Endothelial cell of umbilical vein (primary cell): ENCODE results near the gene CPTP. TPM values are rescaled to one million over a fixed set of nuclear protein-coding genes. Genes with fewer than 3 reads are reported as not detected.

Experiments used
- BruUV-seq: library from RNA; stranded (reverse); fragments of 400-500 nt; replicated peaks from 2 replicates; lab custom pipeline; 2021; lab: Mats Ljungman, UMichigan
- CTCF ChIA-PET: fragments of 300-600, 350-600 bp; sonication (Branson Sonifier 250); formaldehyde crosslinking; loops from one replicate; lab custom pipeline; 2021; ENCODE audit warnings: antibody characterized with exemption, inconsistent platforms; lab: Charles Lee
- POLR2A ChIA-PET: fragments of 300-600, 350-600 bp; sonication (Branson Sonifier 250); formaldehyde crosslinking; loops from one replicate; lab custom pipeline; 2021; ENCODE audit warnings: antibody characterized with exemption, inconsistent platforms; lab: Charles Lee
- DNase-seq: peaks from one replicate; pipeline ENCODE4 v3.0.0-alpha.2; 2011; ENCODE audit warnings: low read depth, low spot score
- FAIRE-seq: peaks from 2 replicates; lab custom pipeline; 2011; peaks lifted over from hg19 to GRCh38; lab: Jason Lieb, UNC
- H2AFZ ChIP-seq: 2 replicates; pipeline ENCODE4 v1.6.0; 2012; ENCODE audit warnings: low read depth, low read length, control low read depth, inconsistent platforms
- H3K27ac ChIP-seq: 2 replicates; pipeline ENCODE4 v1.5.1; 2011; ENCODE audit warnings: low read depth, mild to moderate bottlenecking, control low read depth, low read length, moderate library complexity; ENCODE audit not compliant: insufficient read depth
- H3K27me3 ChIP-seq, 2 experiments: 2 replicates each; pipeline versions ENCODE4 v1.6.0 to v1.6.1; 2011; ENCODE audit warnings: low read length in 2 of 2, mixed read lengths in 1 of 2; ENCODE audit not compliant: control insufficient read depth in 2 of 2, insufficient read depth in 2 of 2
- H3K36me3 ChIP-seq, 2 experiments: 2 replicates in 1 of 2; 3 replicates in 1 of 2; pipeline ENCODE4 v1.5.1; 2011; ENCODE audit warnings: low read length in 2 of 2, mild to moderate bottlenecking in 1 of 2, moderate library complexity in 1 of 2; ENCODE audit not compliant: control insufficient read depth in 2 of 2, insufficient read depth in 2 of 2; ENCODE audit errors: extremely low read depth in 1 of 2
- H3K4me1 ChIP-seq: 3 replicates; pipeline ENCODE4 v1.5.1; 2011; ENCODE audit warnings: mild to moderate bottlenecking, low read length; ENCODE audit not compliant: control insufficient read depth, insufficient read depth; ENCODE audit errors: extremely low read depth
- H3K4me2 ChIP-seq: 2 replicates; pipeline ENCODE4 v1.6.1; 2011; ENCODE audit warnings: low read length, control low read depth, mixed read lengths; ENCODE audit not compliant: insufficient read depth
- H3K4me3 ChIP-seq, 3 experiments: fragments of 200-600 bp in 1 of 3; sonication (generic), shearing (Covaris generic) in 1 of 3; replicated peaks in 1 of 3; 2 replicates each; pipeline ENCODE4 v1.5.1; 2011 to 2016; ENCODE audit warnings: control low read depth in 3 of 3, low read length in 3 of 3, mild to moderate bottlenecking in 2 of 3, inconsistent platforms in 1 of 3, low read depth in 1 of 3, moderate library complexity in 1 of 3; ENCODE audit not compliant: insufficient read depth in 1 of 3
- H3K79me2 ChIP-seq: 2 replicates; pipeline ENCODE4 v1.6.0; 2012; ENCODE audit warnings: low read length, inconsistent platforms; ENCODE audit not compliant: control insufficient read depth, insufficient read depth
- H3K9ac ChIP-seq: replicated peaks from 2 replicates; pipeline ENCODE3; 2011; ENCODE audit warnings: low read length, control low read depth; ENCODE audit not compliant: insufficient read depth; ENCODE audit errors: extremely low read depth
- H3K9me1 ChIP-seq: replicated peaks from 3 replicates; pipeline ENCODE4 v1.6.0; 2011; ENCODE audit warnings: mild to moderate bottlenecking, low read length; ENCODE audit not compliant: control insufficient read depth, insufficient read depth; ENCODE audit errors: extremely low read depth
- H3K9me3 ChIP-seq: replicated peaks from 2 replicates; pipeline ENCODE4 v1.5.1; 2012; ENCODE audit warnings: low read length, inconsistent platforms; ENCODE audit not compliant: control insufficient read depth, insufficient read depth
- H4K20me1 ChIP-seq: replicated peaks from 2 replicates; pipeline ENCODE3; 2011; ENCODE audit warnings: mild to moderate bottlenecking, low read length; ENCODE audit not compliant: control insufficient read depth, insufficient read depth; ENCODE audit errors: extremely low read depth
- CTCF ChIP-seq, 2 donors: IDR thresholded peaks; 1 replicate in 1 of 2; 2 replicates in 1 of 2; pipeline ENCODE4 v1.5.1; 2011; ENCODE audit warnings: low read length in 2 of 2, mild to moderate bottlenecking in 2 of 2, moderate library complexity in 2 of 2, control low read depth in 1 of 2, inconsistent platforms in 1 of 2, low read depth in 1 of 2; ENCODE audit not compliant: insufficient read depth in 1 of 2; ENCODE audit errors: extremely low read depth in 1 of 2
- EZH2 ChIP-seq: IDR thresholded peaks from 2 replicates; pipeline ENCODE4 v1.6.1; 2012; ENCODE audit warnings: borderline replicate concordance, low read depth, mild to moderate bottlenecking, moderate library complexity, low read length, inconsistent platforms; ENCODE audit not compliant: severe bottlenecking
- FOS ChIP-seq: IDR thresholded peaks from 2 replicates; pipeline ENCODE4 v1.6.1; 2011; ENCODE audit warnings: mild to moderate bottlenecking, low read length, moderate library complexity, borderline replicate concordance; ENCODE audit not compliant: insufficient read depth
- GATA2 ChIP-seq: IDR thresholded peaks from 2 replicates; pipeline ENCODE4 v1.7.0; 2011; ENCODE audit warnings: low read depth, mild to moderate bottlenecking, moderate library complexity, mixed read lengths, low read length; ENCODE audit not compliant: insufficient read length, insufficient read depth
- JUN ChIP-seq: IDR thresholded peaks from 2 replicates; pipeline ENCODE4 v1.6.1; 2011; ENCODE audit warnings: borderline replicate concordance, low read depth; ENCODE audit not compliant: insufficient read length, insufficient read depth
- MAX ChIP-seq: IDR thresholded peaks from 2 replicates; pipeline ENCODE4 v1.6.1; 2011; ENCODE audit not compliant: insufficient read depth, insufficient read length
- MYC ChIP-seq: IDR thresholded peaks from one replicate; pipeline ENCODE4 v1.6.1; 2011; ENCODE audit warnings: mild to moderate bottlenecking, low read depth, low read length
- POLR2A ChIP-seq: IDR thresholded peaks from 2 replicates; pipeline ENCODE4 v1.6.1; 2012; ENCODE audit warnings: low read depth, mild to moderate bottlenecking, control low read depth, low read length
- POLR2AphosphoS5 ChIP-seq: IDR thresholded peaks from 2 replicates; pipeline ENCODE4 v1.6.1; 2012; ENCODE audit warnings: low read depth, mild to moderate bottlenecking, control low read depth, low read length, moderate library complexity; ENCODE audit not compliant: insufficient read depth
- dilution Hi-C: fragments of 300-500 bp; cut with MboI; formaldehyde crosslinking; loops from one replicate; pipeline ENCODE4 v1.15.0; 2019; ENCODE audit warnings: low sequenced_read_pairs; ENCODE audit not compliant: extremely low pct_ligation_motif_present
- intact Hi-C: fragments of 100-400 bp; cut with micrococcal nuclease; formaldehyde crosslinking; loops from one replicate; pipeline ENCODE4 v1.10.0; 2022
- polyA plus RNA-seq, 4 experiments: library from polyadenylated mRNA; depleted of rRNA in 3 of 4; stranded (reverse) in 3 of 4; unstranded in 1 of 4; fragments of >200 nt; gene quantifications; 2 replicates each; pipeline versions ENCODE4 v1.2.1 to v1.2.3, GENCODE V29; 2011 to 2012; ENCODE audit warnings: missing spikeins in 1 of 4
- total RNA-seq: library from RNA; stranded (reverse); gene quantifications from 2 replicates; pipeline ENCODE4 v1.2.3, GENCODE V29; 2021

CPTP gene
- total and polyA plus RNA-seq, 2 donors (not counting 3 experiments of a cell fraction or from before 2014, with no cell fraction given) = 20.9 to 29.5 TPM

- ChIA-PET CTCF (interaction anchor here (1.1 to 2.4 kb wide), 4 partner anchors 17 to 60 kb away, joined by 3 to 8 read pairs (median 3); partner anchors contain the start of genes CCNL2 and DVL1), POLR2A (no interaction called here)
Measured at GRCh38 chr1:1370771-1371300, 46.2 kb downstream of the CPTP start.

More at GRCh38 chr1:1370771-1371300, 46.2 kb downstream of the CPTP start:
- no peak overlapping the region for H3K4me2 ChIP-seq
- FAIRE-seq = no peak
- no peak overlapping the region for H3K9ac ChIP-seq
- no TSS peak for BruUV-seq
- H3K4me1 ChIP-seq = peaks cover 13% of the 10 kb centered on the region
- intact Hi-C loops = no loop called here
- peaks cover 0 to 3% of the 10 kb centered on the region in 2 experiments for H3K36me3 ChIP-seq
- peaks cover 3% of the 10 kb centered on the region for H3K9me3 ChIP-seq
- H4K20me1 ChIP-seq = no peaks in the 10 kb centered on the region
- H2AFZ ChIP-seq = no peak overlapping the region
- dilution Hi-C loops = no loop called here
- DNase-seq = no peak
- H3K9me1 ChIP-seq = no peaks in the 10 kb centered on the region
- H3K27me3 ChIP-seq = no peaks in the 10 kb centered on the region
- H3K27ac ChIP-seq = no peak overlapping the region
- TF ChIP-seq POLR2A (no peak), JUN (no peak), MAX (no peak), FOS (no peak), EZH2 (no peak), MYC (no peak), POLR2AphosphoS5 (no peak), CTCF (IDR thresholded peaks at IDR 0.05; ENCODE audit: extremely low read depth in 1 of 2, insufficient read depth in 1 of 2, low read depth in 1 of 2, low read length in 2 of 2) (no peak), GATA2 (no peak)
- no peak overlapping the region for H3K4me3 ChIP-seq
- peaks cover 19% of the 10 kb centered on the region for H3K79me2 ChIP-seq
